ENCODE results near the gene RMRP.

DNA sequence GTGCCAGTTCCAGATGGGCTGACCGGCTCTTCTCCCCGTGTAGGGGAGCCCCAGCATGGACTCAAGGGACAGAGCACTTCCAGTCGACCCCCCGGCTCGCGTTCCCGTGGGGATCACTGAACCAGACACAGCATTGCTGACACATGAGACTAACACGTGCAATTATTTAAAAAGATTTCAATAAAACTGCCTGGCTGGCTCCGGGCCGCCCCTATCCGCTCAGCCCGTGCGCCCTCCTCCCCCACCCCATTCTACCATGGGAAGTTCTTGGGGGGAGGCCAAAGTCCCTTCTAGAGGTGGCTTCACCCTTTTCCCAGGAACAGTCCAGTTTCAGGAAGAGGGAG lies 48.0 kb downstream of the RMRP start:
- TF ChIP-seq, protein P1, sequence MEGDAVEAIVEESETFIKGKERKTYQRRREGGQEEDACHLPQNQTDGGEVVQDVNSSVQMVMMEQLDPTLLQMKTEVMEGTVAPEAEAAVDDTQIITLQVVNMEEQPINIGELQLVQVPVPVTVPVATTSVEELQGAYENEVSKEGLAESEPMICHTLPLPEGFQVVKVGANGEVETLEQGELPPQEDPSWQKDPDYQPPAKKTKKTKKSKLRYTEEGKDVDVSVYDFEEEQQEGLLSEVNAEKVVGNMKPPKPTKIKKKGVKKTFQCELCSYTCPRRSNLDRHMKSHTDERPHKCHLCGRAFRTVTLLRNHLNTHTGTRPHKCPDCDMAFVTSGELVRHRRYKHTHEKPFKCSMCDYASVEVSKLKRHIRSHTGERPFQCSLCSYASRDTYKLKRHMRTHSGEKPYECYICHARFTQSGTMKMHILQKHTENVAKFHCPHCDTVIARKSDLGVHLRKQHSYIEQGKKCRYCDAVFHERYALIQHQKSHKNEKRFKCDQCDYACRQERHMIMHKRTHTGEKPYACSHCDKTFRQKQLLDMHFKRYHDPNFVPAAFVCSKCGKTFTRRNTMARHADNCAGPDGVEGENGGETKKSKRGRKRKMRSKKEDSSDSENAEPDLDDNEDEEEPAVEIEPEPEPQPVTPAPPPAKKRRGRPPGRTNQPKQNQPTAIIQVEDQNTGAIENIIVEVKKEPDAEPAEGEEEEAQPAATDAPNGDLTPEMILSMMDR (conservative IDR thresholded peaks at IDR 0.05; ENCODE audit: low read depth, low read length): no peak
- TF ChIP-seq EZH2 (IDR thresholded peaks at IDR 0.05; ENCODE audit: low read length, unreplicated experiment): no peak
